GM21717 (cell line): ENCODE measurements around the gene LMNTD2.

Source experiments
- ATAC-seq: cut with Tn5 transposase; IDR thresholded peaks from one replicate; pipeline ENCODE4 v1.9.1; 2021; ENCODE audit warnings: mild to moderate bottlenecking, moderate library complexity; ENCODE audit not compliant: unreplicated experiment

The LMNTD2 gene

DNA sequence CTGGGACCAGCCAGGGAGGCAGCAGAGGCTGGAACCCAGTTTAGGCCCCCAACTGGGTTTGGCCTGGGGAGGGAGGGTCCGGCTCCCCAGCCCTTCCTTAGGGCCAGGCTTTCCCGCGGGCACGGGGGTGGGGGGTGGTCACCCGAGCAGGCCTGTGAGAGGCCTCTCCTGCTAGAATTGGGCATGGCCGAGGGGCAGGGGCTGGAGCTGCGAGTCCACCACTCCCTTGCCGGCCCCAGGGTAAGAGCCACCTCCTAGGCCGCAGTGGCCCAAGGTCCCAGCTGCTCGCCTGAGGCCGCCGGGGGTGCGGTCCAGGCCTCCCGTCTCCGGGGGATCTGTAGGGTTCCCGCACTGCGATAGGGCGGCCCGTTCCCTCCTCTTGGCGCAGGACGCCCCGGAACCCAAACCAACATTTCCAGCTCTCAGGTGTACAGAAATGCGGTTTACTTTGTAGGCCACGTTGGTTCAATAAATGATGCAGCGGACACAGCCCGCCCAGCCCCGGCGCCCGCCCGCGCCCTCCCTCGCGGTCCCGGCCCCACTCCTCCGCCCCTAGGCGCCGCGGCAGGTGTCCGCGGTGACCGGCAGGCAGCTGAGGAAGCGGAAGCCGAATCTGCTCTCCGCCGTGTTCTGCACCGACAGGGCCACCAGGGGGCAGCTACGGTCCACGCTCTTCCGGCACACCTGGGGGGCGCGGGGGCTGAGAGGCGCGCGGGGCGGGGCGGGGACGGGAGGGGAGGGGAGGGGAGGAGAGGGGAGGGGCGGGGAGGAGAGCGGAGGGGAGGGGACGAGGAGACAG lies 5.9 kb downstream of the LMNTD2 start:
- ATAC-seq: no peak

DNA sequence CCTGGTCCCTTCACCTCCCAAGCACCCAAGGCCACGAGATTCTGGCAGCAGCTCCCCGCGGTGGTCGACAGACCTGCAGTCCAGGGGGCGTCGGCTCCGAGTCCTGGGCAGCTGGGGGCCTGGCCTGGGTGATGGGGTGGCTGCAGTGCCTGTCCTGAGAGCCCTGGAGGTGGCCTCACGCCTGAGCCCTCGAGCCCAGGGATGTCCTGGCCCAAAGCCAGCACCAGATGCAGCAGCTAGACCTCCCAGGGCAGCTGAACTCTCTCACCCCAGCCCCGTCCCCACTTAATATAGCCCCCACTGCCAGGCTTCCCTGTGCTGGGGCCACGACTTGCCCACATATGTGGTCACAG lies 6.6 kb downstream of the LMNTD2 start:
- ATAC-seq: no peak

DNA sequence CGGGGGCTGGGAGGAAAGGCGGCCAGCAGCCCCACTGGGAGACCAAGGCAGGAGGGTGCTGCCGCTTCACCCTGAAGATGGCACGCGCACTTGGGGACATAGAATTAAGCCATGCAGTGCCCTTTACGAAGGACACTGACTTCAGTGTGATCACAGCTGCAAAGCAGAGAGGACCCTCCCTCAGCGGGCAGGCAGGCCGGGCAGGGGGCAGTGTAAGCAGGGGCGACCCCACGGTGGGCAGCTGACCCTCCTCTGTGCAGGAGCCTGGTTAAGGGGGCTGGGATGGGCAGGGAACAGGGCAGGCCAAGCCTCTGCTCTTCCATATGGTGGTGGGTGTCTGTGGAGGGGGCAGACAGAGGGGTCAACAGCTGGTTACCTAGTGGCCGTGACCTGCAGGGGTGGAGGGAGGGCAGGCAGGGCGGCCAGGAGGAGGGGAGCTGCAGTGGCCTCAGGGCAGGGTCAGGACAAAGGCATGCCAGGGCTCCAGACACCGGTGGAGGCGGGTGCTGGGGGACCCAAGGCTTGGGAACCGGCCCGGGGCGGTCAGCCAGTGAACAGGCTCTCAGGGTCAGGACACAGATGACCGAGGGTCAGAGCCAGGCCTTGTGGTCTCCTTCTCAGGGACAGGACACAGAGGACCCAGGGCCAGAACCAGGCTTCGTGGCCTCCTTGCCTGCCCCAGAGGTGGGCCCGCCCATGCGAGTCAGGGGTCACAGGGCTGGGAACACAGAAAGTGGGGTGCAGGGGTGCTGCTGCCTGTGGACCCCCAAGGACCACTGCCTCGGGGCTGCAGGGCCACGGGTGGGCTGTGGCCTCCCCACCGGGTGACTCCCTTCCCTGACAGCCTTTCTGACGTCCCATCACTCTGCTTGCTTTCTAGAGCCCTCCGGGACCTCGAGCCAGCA lies 7.2 kb downstream of the LMNTD2 start:
- ATAC-seq: no peak

- no peak for ATAC-seq
Measured at GRCh38 chr11:551596-551995, 8.9 kb downstream of the LMNTD2 start.

GRCh38 chr11:551131-551530 lies 9.4 kb downstream of the LMNTD2 start:
- no peak for ATAC-seq

GRCh38 chr11:550746-551085 lies 9.8 kb downstream of the LMNTD2 start:
- ATAC-seq: no peak

- no peak for ATAC-seq
Measured at GRCh38 chr11:550021-550745, 10.4 kb downstream of the LMNTD2 start.

GRCh38 chr11:548700-549603 lies 11.6 kb downstream of the LMNTD2 start:
- ATAC-seq: no peak

DNA sequence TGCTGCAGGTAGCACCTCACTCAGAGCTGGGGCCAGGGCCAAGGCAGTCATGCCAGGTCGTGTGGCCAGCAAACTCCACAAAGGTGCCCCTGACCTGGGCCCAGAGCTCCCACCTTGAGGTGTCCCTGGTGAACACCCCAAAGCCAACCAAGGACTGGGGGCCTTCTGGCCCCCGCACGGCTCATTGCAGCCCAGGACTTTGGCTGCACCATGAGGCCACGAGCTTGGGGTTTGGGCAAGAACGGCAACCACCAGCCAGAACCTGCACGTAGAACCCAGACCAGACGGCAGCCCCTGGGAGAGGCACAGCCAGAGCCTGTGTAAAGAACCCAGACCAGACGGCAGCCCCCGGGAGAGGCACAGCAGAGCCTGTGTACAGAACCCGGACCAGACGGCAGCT lies 15.4 kb downstream of the LMNTD2 start:
- no peak for ATAC-seq

- ATAC-seq: no peak
Measured at GRCh38 chr11:544817-545166, 15.7 kb downstream of the LMNTD2 start.

DNA sequence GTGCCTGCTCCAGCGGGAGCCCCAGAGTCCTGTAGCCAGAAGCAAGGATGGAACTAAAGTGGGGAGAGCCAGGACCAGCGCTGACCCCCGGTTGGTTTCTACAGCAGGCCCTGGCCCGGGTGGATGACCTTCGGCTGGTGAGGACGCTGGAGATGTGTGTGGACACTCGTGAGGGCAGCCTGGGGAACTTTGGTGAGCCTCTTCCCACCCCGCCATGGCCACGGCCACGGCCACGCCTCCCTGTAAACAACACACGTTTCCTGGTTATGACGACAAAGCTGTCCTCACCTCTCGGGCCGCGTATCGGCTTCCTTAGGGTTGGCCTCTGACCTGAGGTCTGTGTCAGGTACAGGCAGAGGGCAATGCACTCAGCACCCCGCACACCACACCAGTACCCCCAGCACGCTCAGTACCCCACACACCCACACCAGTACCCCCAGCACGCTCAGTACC lies 19.1 kb downstream of the LMNTD2 start:
- ATAC-seq: no peak

- ATAC-seq: no peak
Measured at GRCh38 chr11:540583-541432, 19.7 kb downstream of the LMNTD2 start.

GRCh38 chr11:539971-540481 lies 20.5 kb downstream of the LMNTD2 start:
- no peak for ATAC-seq

DNA sequence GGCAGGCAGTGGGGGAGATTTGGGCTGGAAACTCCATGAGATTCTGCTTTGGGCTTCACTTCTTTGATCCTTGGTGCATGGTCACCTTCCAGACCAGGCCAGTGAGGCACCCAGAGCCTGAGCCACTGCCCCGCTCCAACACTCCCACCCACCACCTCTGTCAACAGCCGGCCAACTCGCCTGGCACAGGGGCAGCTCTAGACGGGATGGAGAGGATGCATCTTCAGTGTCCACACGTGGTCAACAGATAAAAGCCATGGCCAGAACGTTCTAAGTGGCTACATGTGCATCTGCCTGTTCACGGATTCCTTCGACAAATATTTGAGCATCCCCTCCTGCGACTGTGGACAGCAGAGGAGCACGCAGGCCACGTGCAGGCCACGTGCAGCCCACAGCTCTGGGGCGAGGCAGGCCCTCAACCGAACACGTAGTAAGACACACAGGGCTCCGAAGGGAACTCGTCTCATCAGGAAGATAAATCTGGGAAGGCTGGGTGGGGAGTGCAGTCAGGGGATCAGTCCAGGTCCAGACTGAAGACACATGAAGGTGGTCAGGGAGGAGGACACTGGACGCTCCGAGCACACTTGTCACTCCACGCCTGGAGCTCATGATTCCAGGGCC lies 22.0 kb downstream of the LMNTD2 start:
- ATAC-seq: no peak

DNA sequence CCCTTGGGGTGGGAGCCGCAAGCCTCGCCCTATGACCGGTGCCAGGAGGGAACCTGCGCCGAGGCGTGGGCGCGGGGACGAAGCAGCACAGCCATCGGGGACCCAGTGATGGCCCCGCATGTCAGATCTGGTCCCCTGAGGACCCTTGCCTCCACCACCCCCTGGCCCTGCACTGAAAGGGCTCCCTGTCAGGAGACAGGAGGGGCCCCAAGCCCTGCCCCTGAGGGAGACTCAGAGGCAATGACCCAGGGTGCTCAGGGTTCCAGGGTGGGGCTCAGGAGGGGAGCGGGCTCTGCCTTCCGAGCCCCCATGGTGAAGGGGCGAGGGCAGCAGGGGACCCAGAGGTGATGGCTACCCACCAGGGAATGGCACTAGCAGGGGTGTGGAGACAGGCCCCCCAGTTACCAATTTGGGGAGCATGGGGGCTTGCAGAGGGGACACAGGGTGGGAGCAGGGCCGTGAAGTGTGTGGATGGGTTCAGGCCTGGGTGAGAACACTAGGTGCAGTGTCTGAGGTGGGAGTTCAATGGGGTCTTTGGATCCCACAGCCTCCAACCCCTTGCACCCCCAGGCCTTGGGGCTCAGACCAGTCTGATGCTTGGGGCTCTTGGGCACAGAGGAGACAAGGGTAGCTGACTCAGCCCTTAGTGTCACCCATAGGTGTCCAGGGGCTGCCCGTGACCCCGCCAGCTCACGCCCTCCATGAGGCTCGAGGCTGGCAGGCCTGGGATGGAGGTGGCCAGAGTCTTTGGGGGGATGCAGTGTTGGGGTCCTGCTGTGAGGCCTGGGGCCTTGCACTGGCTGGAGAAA lies 22.7 kb downstream of the LMNTD2 start:
- no peak for ATAC-seq

GRCh38 chr11:536841-537621 lies 23.5 kb downstream of the LMNTD2 start, which contains the start of gene LRRC56:
LRRC56 (plus strand) TSS chr11:537527; CDS start chr11:540685, 3,158 bp downstream.
- ATAC-seq: peak; percentile 44
